ENCODE data around the gene RPGRIP1L. TPM values are rescaled to one million over a fixed set of nuclear protein-coding genes. Genes with fewer than 3 reads are reported as not detected.

Gene RPGRIP1L
- total and polyA plus RNA-seq, 2 donors (not counting 1 experiment from before 2014, with no cell fraction given), result 7.4 to 13.0 TPM

DNA sequence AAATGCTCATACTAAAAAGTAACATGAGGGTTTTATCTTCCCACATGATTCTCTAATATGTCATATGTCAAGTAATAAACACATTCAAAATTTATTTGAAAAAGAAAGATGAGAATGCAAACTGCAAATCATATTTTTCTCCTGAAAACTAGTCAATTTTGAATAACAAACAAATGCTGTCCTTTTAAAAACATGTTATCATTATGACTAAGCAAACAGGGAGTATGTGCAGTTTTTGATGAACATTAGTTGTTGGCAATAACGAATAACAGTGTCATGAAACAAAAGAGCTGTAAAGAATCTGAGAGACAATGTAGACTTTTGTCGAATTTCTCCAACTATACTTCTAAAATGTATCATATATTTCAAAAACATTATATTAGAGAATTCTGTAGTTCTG, 34.8 kb downstream of the RPGRIP1L start:
- H3K4me1 ChIP-seq (ENCODE audit: control insufficient read depth, extremely low read depth, insufficient read depth, low read length), result peaks cover 5% of the 10 kb centered on the region
- no peaks in the 10 kb centered on the region for H3K9me3 ChIP-seq (ENCODE audit: control insufficient read depth, insufficient read depth, low read depth, low read length)
- no peak overlapping the region for H3K9ac ChIP-seq (ENCODE audit: insufficient read depth, low read length)
- TF ChIP-seq, protein P1, sequence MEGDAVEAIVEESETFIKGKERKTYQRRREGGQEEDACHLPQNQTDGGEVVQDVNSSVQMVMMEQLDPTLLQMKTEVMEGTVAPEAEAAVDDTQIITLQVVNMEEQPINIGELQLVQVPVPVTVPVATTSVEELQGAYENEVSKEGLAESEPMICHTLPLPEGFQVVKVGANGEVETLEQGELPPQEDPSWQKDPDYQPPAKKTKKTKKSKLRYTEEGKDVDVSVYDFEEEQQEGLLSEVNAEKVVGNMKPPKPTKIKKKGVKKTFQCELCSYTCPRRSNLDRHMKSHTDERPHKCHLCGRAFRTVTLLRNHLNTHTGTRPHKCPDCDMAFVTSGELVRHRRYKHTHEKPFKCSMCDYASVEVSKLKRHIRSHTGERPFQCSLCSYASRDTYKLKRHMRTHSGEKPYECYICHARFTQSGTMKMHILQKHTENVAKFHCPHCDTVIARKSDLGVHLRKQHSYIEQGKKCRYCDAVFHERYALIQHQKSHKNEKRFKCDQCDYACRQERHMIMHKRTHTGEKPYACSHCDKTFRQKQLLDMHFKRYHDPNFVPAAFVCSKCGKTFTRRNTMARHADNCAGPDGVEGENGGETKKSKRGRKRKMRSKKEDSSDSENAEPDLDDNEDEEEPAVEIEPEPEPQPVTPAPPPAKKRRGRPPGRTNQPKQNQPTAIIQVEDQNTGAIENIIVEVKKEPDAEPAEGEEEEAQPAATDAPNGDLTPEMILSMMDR (conservative IDR thresholded peaks at IDR 0.05 in 1 of 2, IDR thresholded peaks at IDR 0.05 in 1 of 2; ENCODE audit: low read depth in 1 of 2, low read length in 2 of 2), result no peak
- TF ChIP-seq EZH2 (IDR thresholded peaks at IDR 0.05; ENCODE audit: low read length, missing control alignments), result no peak
- no peaks in the 10 kb centered on the region for H3K27me3 ChIP-seq (ENCODE audit: control insufficient read depth, insufficient read depth, low read length)
- DNase-seq (ENCODE audit: low read depth in 2 of 2), result no peak
- no peaks in the 10 kb centered on the region for H3K36me3 ChIP-seq (ENCODE audit: control insufficient read depth, insufficient read depth, low read length)
- no peak overlapping the region for H3K4me2 ChIP-seq (ENCODE audit: extremely low read depth, insufficient read depth, low read length)
- no peaks in the 10 kb centered on the region for H3K79me2 ChIP-seq (ENCODE audit: control insufficient read depth, insufficient read depth, low read length)
- no peak overlapping the region for H3K27ac ChIP-seq (ENCODE audit: insufficient read depth, low read length)
- H3K4me3 ChIP-seq (replicated peaks in 1 of 4; ENCODE audit: control extremely low read depth in 1 of 4, insufficient read depth in 1 of 4, low read depth in 3 of 4, low read length in 4 of 4), result no peak overlapping the region
- H2AFZ ChIP-seq (ENCODE audit: low read length), result no peak overlapping the region
- no peaks in the 10 kb centered on the region for H4K20me1 ChIP-seq (ENCODE audit: control insufficient read depth, extremely low read depth, insufficient read depth, low read length)

GRCh38 chr16:53666786-53667415, 36.8 kb downstream of the RPGRIP1L start:
- Histone ChIP-seq H4K20me1 (ENCODE audit: control insufficient read depth, extremely low read depth, insufficient read depth, low read length) (no peaks in the 10 kb centered on the region), H2AFZ (ENCODE audit: low read length) (no peak overlapping the region), H3K27ac (ENCODE audit: insufficient read depth, low read length) (no peak overlapping the region), H3K36me3 (ENCODE audit: control insufficient read depth, insufficient read depth, low read length) (no peaks in the 10 kb centered on the region), H3K79me2 (ENCODE audit: control insufficient read depth, insufficient read depth, low read length) (no peaks in the 10 kb centered on the region), H3K27me3 (ENCODE audit: control insufficient read depth, insufficient read depth, low read length) (no peaks in the 10 kb centered on the region), H3K4me1 (ENCODE audit: control insufficient read depth, extremely low read depth, insufficient read depth, low read length) (peaks cover 5% of the 10 kb centered on the region), H3K9ac (ENCODE audit: insufficient read depth, low read length) (no peak overlapping the region), H3K4me2 (ENCODE audit: extremely low read depth, insufficient read depth, low read length) (no peak overlapping the region), H3K4me3 (replicated peaks in 1 of 4; ENCODE audit: control extremely low read depth in 1 of 4, insufficient read depth in 1 of 4, low read depth in 3 of 4, low read length in 4 of 4) (no peak overlapping the region), H3K9me3 (ENCODE audit: control insufficient read depth, insufficient read depth, low read depth, low read length) (no peaks in the 10 kb centered on the region)
- TF ChIP-seq EZH2 (IDR thresholded peaks at IDR 0.05; ENCODE audit: low read length, missing control alignments), result no peak
- TF ChIP-seq, protein P1 (conservative IDR thresholded peaks at IDR 0.05 in 1 of 2, IDR thresholded peaks at IDR 0.05 in 1 of 2; ENCODE audit: low read depth in 1 of 2, low read length in 2 of 2), result no peak
- peak in 1 of 2 donors; percentile 49 for DNase-seq (ENCODE audit: low read depth in 2 of 2)

DNA sequence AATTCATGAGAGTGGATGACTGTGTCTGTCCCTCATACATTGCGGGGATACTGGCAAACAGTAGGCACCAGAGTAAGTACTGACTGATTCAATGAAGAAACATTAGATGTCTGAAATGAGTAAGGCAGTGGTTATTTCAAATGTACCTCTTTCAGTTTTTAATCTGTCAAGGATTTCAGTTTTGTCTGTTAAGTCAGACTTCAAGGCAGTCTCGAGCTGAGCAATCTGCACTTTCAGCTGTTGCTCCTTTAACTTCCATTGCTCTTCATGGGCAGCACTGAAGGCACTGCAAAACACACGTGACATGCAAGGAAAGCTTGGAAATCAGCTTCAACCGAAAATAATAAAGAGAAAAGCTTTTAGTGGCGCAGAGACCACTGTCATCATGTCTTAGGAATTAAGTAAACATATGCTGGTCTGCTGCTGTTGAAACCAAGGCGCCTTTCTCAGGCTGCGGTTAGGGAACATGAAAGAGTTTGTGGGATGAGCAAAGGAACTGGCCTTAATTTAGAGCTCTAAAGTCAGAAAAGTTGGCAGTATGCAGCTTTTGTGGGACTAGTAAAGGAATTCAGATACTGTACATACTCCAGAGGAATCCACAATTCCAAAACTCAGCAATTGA, 38.8 kb downstream of the RPGRIP1L start:
- Histone ChIP-seq H2AFZ (ENCODE audit: low read length) (peak overlapping the region; percentile 24), H3K4me1 (ENCODE audit: control insufficient read depth, extremely low read depth, insufficient read depth, low read length) (peaks cover 5% of the 10 kb centered on the region), H3K9ac (ENCODE audit: insufficient read depth, low read length) (no peak overlapping the region), H3K36me3 (ENCODE audit: control insufficient read depth, insufficient read depth, low read length) (no peaks in the 10 kb centered on the region), H3K4me3 (replicated peaks in 1 of 4; ENCODE audit: control extremely low read depth in 1 of 4, insufficient read depth in 1 of 4, low read depth in 3 of 4, low read length in 4 of 4) (peak overlapping the region in 3 of 4 experiments; percentile 11 to 15 (median 14)), H3K4me2 (ENCODE audit: extremely low read depth, insufficient read depth, low read length) (peak overlapping the region; percentile 66), H3K27ac (ENCODE audit: insufficient read depth, low read length) (peak overlapping the region; percentile 49), H4K20me1 (ENCODE audit: control insufficient read depth, extremely low read depth, insufficient read depth, low read length) (no peaks in the 10 kb centered on the region), H3K27me3 (ENCODE audit: control insufficient read depth, insufficient read depth, low read length) (no peaks in the 10 kb centered on the region), H3K9me3 (ENCODE audit: control insufficient read depth, insufficient read depth, low read depth, low read length) (no peaks in the 10 kb centered on the region), H3K79me2 (ENCODE audit: control insufficient read depth, insufficient read depth, low read length) (no peaks in the 10 kb centered on the region)
- TF ChIP-seq, protein P1 (conservative IDR thresholded peaks at IDR 0.05 in 1 of 2, IDR thresholded peaks at IDR 0.05 in 1 of 2; ENCODE audit: low read depth in 1 of 2, low read length in 2 of 2), result no peak
- TF ChIP-seq EZH2 (IDR thresholded peaks at IDR 0.05; ENCODE audit: low read length, missing control alignments), result no peak
- peak; percentile 74 to 97 for DNase-seq (ENCODE audit: low read depth in 2 of 2)

Measured in fibroblast of lung (primary cell).